B cell (primary cell): Measurements from ENCODE around the gene LRRC7. TPM values are rescaled to one million over a fixed set of nuclear protein-coding genes. Genes with fewer than 3 reads are reported as not detected.

Experiments used
- ATAC-seq: fragments of 200-7000 bp; cut with Tn5 transposase; one replicate; pipeline ENCODE4 v1.10.0; 2021; ENCODE audit warnings: low read depth, mild to moderate bottlenecking, moderate number of reproducible peaks, moderate library complexity
- CTCF ChIA-PET: fragments of 350-600 bp; sonication (Branson Sonifier 250); formaldehyde crosslinking; loops from one replicate; lab custom pipeline; 2021; ENCODE audit warnings: antibody characterized with exemption, inconsistent platforms; lab: Charles Lee
- POLR2A ChIA-PET: fragments of 350-600 bp; sonication (Branson Sonifier 250); formaldehyde crosslinking; loops from one replicate; lab custom pipeline; 2021; ENCODE audit warnings: antibody characterized with exemption; lab: Charles Lee
- DNase-seq: peaks from one replicate; pipeline ENCODE4 v3.0.0; 2013
- H2AFZ ChIP-seq: 2 replicates; pipeline ENCODE4 v1.6.1; 2012; ENCODE audit warnings: mild to moderate bottlenecking, low read depth, low read length; ENCODE audit not compliant: insufficient read depth, poor library complexity, severe bottlenecking
- H3K27ac ChIP-seq, 2 donors: 1 replicate in 1 of 2; 2 replicates in 1 of 2; pipeline ENCODE4 v1.5.1; 2012 to 2013; ENCODE audit warnings: low read length in 2 of 2, mild to moderate bottlenecking in 2 of 2, moderate library complexity in 1 of 2
- H3K27me3 ChIP-seq, 4 experiments: fragments of 200-600 bp in 1 of 4; sonication (generic) in 1 of 4; replicated peaks in 1 of 4; 1 replicate in 2 of 4; 2 replicates in 2 of 4; pipeline versions ENCODE4 v1.6.1 to v1.7.0; 2013 to 2016; ENCODE audit warnings: low read length in 3 of 4, mild to moderate bottlenecking in 2 of 4, mixed read lengths in 1 of 4, moderate library complexity in 1 of 4; ENCODE audit not compliant: insufficient read depth in 4 of 4, control insufficient read depth in 3 of 4; ENCODE audit errors: control extremely low read depth in 1 of 4
- H3K36me3 ChIP-seq, 2 experiments: replicated peaks in 1 of 2; 1 replicate in 1 of 2; 2 replicates in 1 of 2; pipeline versions ENCODE4 v1.6.1 to v1.7.1; 2013; ENCODE audit warnings: low read length in 1 of 2; ENCODE audit not compliant: insufficient read depth in 2 of 2, control insufficient read depth in 1 of 2; ENCODE audit errors: control extremely low read depth in 1 of 2, extremely low read depth in 1 of 2
- H3K4me1 ChIP-seq, 2 donors: fragments of 200-600 bp in 1 of 2; sonication (generic) in 1 of 2; 1 replicate in 1 of 2; 2 replicates in 1 of 2; pipeline versions ENCODE4 v1.5.1 to v1.6.1; 2013 to 2017; ENCODE audit warnings: low read length in 2 of 2; ENCODE audit not compliant: control insufficient read depth in 2 of 2, insufficient read depth in 2 of 2
- H3K4me2 ChIP-seq: replicated peaks from 2 replicates; pipeline ENCODE3; 2012; ENCODE audit warnings: mild to moderate bottlenecking, low read depth, low read length; ENCODE audit not compliant: poor library complexity, severe bottlenecking
- H3K4me3 ChIP-seq, 5 experiments: fragments of 200-600 bp in 1 of 5; sonication (generic) in 1 of 5; 1 replicate in 3 of 5; 2 replicates in 2 of 5; pipeline versions ENCODE4 v1.5.1 to v1.7.0; 2011 to 2016; ENCODE audit warnings: low read length in 4 of 5, mild to moderate bottlenecking in 4 of 5, low read depth in 2 of 5, control low read depth in 1 of 5, moderate library complexity in 1 of 5; ENCODE audit not compliant: insufficient read depth in 1 of 5; ENCODE audit errors: control extremely low read depth in 1 of 5, extremely low read depth in 1 of 5
- H3K79me2 ChIP-seq: fragments of 200-600 bp; sonication (generic); one replicate; pipeline ENCODE4 v1.6.0; 2016; ENCODE audit warnings: low read length; ENCODE audit not compliant: control insufficient read depth, insufficient read depth
- H3K9ac ChIP-seq: fragments of 200-600 bp; sonication (generic); 2 replicates; pipeline ENCODE4 v1.6.1; 2017; ENCODE audit warnings: mild to moderate bottlenecking, low read length, moderate library complexity
- H3K9me3 ChIP-seq, 3 donors: one replicate each; pipeline versions ENCODE4 v1.6.1 to v1.7.1; 2013; ENCODE audit warnings: low read length in 2 of 3; ENCODE audit not compliant: control insufficient read depth in 2 of 3, insufficient read depth in 1 of 3; ENCODE audit errors: control extremely low read depth in 1 of 3
- H4K20me1 ChIP-seq: 2 replicates; pipeline ENCODE4 v1.6.0; 2012; ENCODE audit warnings: mild to moderate bottlenecking, low read length; ENCODE audit not compliant: insufficient read depth, control insufficient read depth, poor library complexity, severe bottlenecking
- H3K27ac Mint-ChIP-seq: one replicate; pipeline ENCODE4 v1.8.0; 2021; ENCODE audit warnings: mixed read lengths
- H3K27me3 Mint-ChIP-seq: one replicate; pipeline ENCODE4 v1.8.0; 2021; ENCODE audit warnings: mixed read lengths
- H3K4me1 Mint-ChIP-seq: one replicate; pipeline ENCODE4 v1.8.0; 2021; ENCODE audit warnings: mixed read lengths
- H3K4me3 Mint-ChIP-seq: one replicate; pipeline ENCODE4 v1.8.0; 2021; ENCODE audit warnings: mixed read lengths
- H3K9me3 Mint-ChIP-seq: one replicate; pipeline ENCODE4 v1.8.0; 2022; ENCODE audit warnings: mixed read lengths; ENCODE audit not compliant: insufficient read depth
- EZH2 ChIP-seq: IDR thresholded peaks from 2 replicates; pipeline ENCODE4 v1.6.1; 2012; ENCODE audit warnings: borderline replicate concordance, low read depth, mild to moderate bottlenecking, moderate library complexity, low read length; ENCODE audit not compliant: insufficient read depth, poor library complexity, severe bottlenecking
- WGBS: methylation state at CpG from one replicate; pipeline ENCODE4 v1.1.5; 2013; ENCODE audit warnings: missing lambda C conversion rate; ENCODE audit not compliant: insufficient coverage; 5-methylcytosine and 5-hydroxymethylcytosine counted together
- intact Hi-C: fragments of 100-400 bp; cut with micrococcal nuclease; formaldehyde crosslinking; loops from one replicate; pipeline ENCODE4 v1.10.0; 2022
- polyA plus RNA-seq: library from polyadenylated mRNA; depleted of rRNA; stranded (reverse); fragments of >200 nt; gene quantifications from 2 replicates; pipeline ENCODE4 v1.2.3, GENCODE V29; 2012
- total RNA-seq, 2 donors: library from RNA; stranded (reverse); fragments of 120-200 nt in 1 of 2; gene quantifications; 1 replicate in 1 of 2; 2 replicates in 1 of 2; pipeline versions ENCODE4 v1.2.3 to v1.2.4, GENCODE V29; 2013 to 2022
- TF ChIP-seq, protein P1 (sequence below): fragments of 200-600 bp; IDR thresholded peaks from one replicate; pipeline ENCODE4 v1.8.0; 2022; ENCODE audit warnings: antibody characterized with exemption, mild to moderate bottlenecking

LRRC7 gene
- total and polyA plus RNA-seq, 2 donors (not counting 1 experiment from before 2014, with no cell fraction given): not detected

DNA sequence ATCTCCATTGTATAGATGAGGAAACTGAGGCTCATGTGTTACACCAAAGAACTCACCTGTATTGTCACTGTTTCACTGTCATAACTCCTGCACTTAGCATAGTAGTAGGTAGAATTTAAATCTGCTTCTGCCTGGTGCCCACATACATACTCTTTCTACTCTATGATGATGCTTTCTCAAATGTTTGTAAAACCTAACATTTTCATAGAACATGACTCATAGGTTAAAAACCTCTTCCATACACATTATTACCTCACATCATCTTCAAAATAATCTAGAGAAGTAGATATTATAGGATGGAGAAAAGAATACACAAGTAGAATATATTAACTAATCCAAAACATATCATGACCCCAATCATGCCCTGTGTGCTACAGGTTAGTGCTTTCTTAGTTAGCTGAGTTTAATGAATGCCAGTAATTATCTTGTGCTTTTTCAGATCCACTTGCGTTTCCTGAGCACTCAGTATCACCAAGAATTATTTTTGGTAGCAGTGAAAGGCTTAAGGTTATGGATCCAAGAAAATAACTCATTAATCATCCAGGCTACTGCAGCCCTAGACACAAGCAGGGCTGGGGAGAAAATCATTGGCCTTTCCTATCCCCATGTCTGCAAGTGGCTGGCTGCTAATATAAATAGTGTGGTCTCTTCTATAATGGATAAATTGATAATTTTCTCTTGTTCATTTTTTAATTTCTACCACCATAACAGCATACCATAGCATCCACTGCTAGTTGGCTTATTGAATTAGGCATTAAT, 480.8 kb downstream of the LRRC7 start:
- Histone ChIP-seq H3K4me1 (no peaks in the 10 kb centered on the region), H3K79me2 (no peaks in the 10 kb centered on the region), H3K9me3 (no peaks in the 10 kb centered on the region), H3K9ac (no peak overlapping the region), H3K27me3 (no peaks in the 10 kb centered on the region), H3K27ac (no peak overlapping the region), H3K4me3 (no peak overlapping the region), H2AFZ (no peak overlapping the region), H3K4me2 (no peak overlapping the region), H4K20me1 (no peaks in the 10 kb centered on the region), H3K36me3 (no peaks in the 10 kb centered on the region)
- no CpG with 5 or more reads among the region's 1 CpG for WGBS
- Mint-ChIP-seq H3K9me3 (no peaks in the 10 kb centered on the region), H3K4me1 (no peaks in the 10 kb centered on the region), H3K27ac (no peak overlapping the region), H3K27me3 (no peaks in the 10 kb centered on the region), H3K4me3 (no peak overlapping the region)
- TF ChIP-seq, protein P1, sequence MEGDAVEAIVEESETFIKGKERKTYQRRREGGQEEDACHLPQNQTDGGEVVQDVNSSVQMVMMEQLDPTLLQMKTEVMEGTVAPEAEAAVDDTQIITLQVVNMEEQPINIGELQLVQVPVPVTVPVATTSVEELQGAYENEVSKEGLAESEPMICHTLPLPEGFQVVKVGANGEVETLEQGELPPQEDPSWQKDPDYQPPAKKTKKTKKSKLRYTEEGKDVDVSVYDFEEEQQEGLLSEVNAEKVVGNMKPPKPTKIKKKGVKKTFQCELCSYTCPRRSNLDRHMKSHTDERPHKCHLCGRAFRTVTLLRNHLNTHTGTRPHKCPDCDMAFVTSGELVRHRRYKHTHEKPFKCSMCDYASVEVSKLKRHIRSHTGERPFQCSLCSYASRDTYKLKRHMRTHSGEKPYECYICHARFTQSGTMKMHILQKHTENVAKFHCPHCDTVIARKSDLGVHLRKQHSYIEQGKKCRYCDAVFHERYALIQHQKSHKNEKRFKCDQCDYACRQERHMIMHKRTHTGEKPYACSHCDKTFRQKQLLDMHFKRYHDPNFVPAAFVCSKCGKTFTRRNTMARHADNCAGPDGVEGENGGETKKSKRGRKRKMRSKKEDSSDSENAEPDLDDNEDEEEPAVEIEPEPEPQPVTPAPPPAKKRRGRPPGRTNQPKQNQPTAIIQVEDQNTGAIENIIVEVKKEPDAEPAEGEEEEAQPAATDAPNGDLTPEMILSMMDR: no peak
- no peak for TF ChIP-seq EZH2
- ATAC-seq (no peak), DNase-seq (no peak)
- CTCF ChIA-PET: no interaction called here
- POLR2A ChIA-PET: no interaction called here
- intact Hi-C loops: no loop called here

DNA sequence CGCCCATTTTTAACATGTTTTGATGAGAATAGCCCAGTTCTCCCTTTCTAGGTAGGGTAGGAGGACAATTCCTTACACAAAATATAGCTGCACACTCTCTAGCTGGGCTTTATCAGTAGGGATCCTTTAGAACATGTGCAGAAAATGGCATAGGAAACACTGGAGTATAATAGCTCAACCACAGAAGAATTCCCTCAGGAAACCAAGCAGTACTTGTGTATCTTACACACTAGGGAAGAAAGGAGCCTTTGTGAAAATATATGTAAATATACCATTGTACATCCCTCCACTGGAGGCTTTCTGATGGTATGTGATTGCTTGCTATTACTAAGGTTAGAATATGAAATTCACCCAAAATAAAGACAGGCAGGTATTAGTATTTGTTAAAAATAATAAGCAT, 484.2 kb downstream of the LRRC7 start:
- Histone ChIP-seq H3K9me3 (no peaks in the 10 kb centered on the region), H3K4me2 (no peak overlapping the region), H2AFZ (no peak overlapping the region), H3K4me3 (no peak overlapping the region), H3K79me2 (no peaks in the 10 kb centered on the region), H3K9ac (no peak overlapping the region), H4K20me1 (no peaks in the 10 kb centered on the region), H3K27ac (no peak overlapping the region), H3K36me3 (no peaks in the 10 kb centered on the region), H3K27me3 (no peaks in the 10 kb centered on the region), H3K4me1 (no peaks in the 10 kb centered on the region)
- H3K9me3 Mint-ChIP-seq: no peaks in the 10 kb centered on the region
- no CpG with 5 or more reads among the region's 1 CpG for WGBS
- ChIA-PET POLR2A (no interaction called here), CTCF (no interaction called here)
- H3K27me3 Mint-ChIP-seq: no peaks in the 10 kb centered on the region
- intact Hi-C loops: no loop called here
- no peak for DNase-seq
- H3K27ac Mint-ChIP-seq: no peak overlapping the region
- ATAC-seq: no peak
- H3K4me1 Mint-ChIP-seq: no peaks in the 10 kb centered on the region
- H3K4me3 Mint-ChIP-seq: no peak overlapping the region
- TF ChIP-seq, protein P1: no peak
- TF ChIP-seq EZH2: no peak
